ENCODE results near the gene PRSS8. TPM values are rescaled to one million over a fixed set of nuclear protein-coding genes. Genes with fewer than 3 reads are reported as not detected.

The PRSS8 gene
- polyA plus RNA-seq, 1 experiment = not detected

DNA sequence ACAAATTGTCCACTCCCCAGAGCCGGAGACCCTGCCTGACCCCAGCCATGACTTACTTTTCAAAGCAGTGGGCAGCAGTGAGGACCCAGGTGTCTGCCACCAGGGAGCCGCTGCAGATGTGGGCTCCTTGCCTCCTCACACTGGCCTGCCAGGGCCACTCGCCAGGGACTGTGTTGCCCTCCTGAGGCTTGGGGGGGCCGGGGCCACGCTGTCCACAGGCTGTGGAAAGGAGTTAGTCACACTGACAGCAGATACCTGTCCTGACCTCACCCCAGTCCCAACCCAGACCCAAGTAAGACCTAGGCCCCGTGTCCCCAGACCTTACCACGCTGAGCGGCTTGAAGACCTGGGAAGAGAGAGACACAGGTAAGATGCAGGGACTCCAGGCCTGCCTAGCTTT, 48.0 kb downstream of the PRSS8 start:
- H3K27me3 ChIP-seq (ENCODE audit: control insufficient read depth, insufficient read depth, low read length) = no peaks in the 10 kb centered on the region
- no peak for DNase-seq (ENCODE audit: low read depth, low spot score)
- H3K27ac ChIP-seq (ENCODE audit: low read depth, low read length) = no peak overlapping the region
- no peaks in the 10 kb centered on the region; the same call in 1 of the 2 replicates for H3K9me3 ChIP-seq (ENCODE audit: control insufficient read depth, insufficient read depth, low read length)
- TF ChIP-seq, protein P1, sequence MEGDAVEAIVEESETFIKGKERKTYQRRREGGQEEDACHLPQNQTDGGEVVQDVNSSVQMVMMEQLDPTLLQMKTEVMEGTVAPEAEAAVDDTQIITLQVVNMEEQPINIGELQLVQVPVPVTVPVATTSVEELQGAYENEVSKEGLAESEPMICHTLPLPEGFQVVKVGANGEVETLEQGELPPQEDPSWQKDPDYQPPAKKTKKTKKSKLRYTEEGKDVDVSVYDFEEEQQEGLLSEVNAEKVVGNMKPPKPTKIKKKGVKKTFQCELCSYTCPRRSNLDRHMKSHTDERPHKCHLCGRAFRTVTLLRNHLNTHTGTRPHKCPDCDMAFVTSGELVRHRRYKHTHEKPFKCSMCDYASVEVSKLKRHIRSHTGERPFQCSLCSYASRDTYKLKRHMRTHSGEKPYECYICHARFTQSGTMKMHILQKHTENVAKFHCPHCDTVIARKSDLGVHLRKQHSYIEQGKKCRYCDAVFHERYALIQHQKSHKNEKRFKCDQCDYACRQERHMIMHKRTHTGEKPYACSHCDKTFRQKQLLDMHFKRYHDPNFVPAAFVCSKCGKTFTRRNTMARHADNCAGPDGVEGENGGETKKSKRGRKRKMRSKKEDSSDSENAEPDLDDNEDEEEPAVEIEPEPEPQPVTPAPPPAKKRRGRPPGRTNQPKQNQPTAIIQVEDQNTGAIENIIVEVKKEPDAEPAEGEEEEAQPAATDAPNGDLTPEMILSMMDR (IDR thresholded peaks at IDR 0.05; ENCODE audit: low read depth, low read length) = no peak
- POLR2A ChIA-PET = no interaction called here
- CTCF ChIA-PET = no interaction called here
- H3K4me3 ChIP-seq (ENCODE audit: low read depth, low read length) = no peak overlapping the region

DNA sequence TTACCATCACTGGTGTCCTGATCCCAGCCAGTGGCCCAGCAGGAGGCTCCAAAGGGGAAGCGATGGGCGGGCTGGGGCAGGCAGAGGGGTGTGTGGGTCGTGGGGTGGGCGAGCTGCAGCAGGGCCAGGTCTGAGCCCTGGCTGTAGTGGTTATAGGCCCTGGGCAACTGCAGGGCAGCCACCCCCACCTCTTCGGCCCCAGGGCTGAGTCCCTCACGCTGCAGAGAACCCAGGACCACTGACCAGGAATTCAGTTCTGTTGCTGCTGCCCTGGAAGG, 49.0 kb downstream of the PRSS8 start:
- CTCF ChIA-PET = no interaction called here
- no peaks in the 10 kb centered on the region for H3K27me3 ChIP-seq (ENCODE audit: control insufficient read depth, insufficient read depth, low read length)

DNA sequence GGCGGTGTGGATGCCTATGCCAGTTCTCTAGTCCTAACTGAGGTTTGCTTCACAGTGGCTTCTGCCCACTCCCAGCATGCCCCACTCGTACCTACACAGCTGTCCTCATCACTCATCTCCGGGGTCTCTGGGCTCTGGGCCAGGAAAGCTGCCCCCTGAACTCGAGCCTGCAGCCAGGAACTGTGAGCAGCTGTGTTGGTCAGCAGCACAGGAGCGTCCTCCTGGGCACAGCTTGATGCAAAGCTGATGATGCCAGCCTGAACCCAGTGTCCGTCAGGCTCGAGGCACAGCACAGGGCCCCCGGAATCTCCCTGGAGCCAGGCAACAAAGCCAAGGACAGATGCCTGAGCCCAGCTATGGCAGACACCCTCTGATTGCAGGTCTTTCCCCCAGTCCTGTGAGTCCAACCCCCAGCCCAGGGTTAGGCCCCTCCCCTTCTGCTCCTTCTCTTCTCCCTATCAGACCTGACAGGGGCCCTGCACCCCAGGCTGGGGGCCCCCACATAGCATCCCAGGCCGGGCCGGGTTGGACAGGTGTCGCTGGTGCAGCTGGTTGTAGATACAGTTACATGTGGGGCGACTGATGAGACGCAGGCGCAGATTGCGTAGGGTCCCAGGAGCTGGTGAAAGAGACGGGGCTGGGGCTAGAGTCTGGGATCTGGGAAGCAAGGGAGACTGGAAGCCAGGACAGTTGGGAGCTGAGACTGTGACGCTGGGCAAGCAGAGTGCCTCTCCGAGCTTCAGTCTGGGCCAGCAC, 49.5 kb downstream of the PRSS8 start:
- Histone ChIP-seq H3K4me3 (ENCODE audit: low read depth, low read length) (no peak overlapping the region), H3K27me3 (ENCODE audit: control insufficient read depth, insufficient read depth, low read length) (no peaks in the 10 kb centered on the region), H3K9me3 (ENCODE audit: control insufficient read depth, insufficient read depth, low read length) (no peaks in the 10 kb centered on the region; the same call in 1 of the 2 replicates), H3K27ac (ENCODE audit: low read depth, low read length) (no peak overlapping the region)
- ChIA-PET POLR2A (interaction anchor here (1.0 kb wide), 1 partner anchor 12 kb away, joined by 3 read pairs; the partner anchor contains the start of genes ZNF646 and ZNF668), CTCF (no interaction called here)
- TF ChIP-seq, protein P1 (IDR thresholded peaks at IDR 0.05; ENCODE audit: low read depth, low read length) = no peak
- no peak for DNase-seq (ENCODE audit: low read depth, low spot score)

More for the DNA sequence above, 49.0 kb downstream of the PRSS8 start:
- DNase-seq (ENCODE audit: low read depth, low spot score) = no peak
- H3K9me3 ChIP-seq (ENCODE audit: control insufficient read depth, insufficient read depth, low read length) = no peaks in the 10 kb centered on the region; the same call in 1 of the 2 replicates
- TF ChIP-seq, protein P1 (IDR thresholded peaks at IDR 0.05; ENCODE audit: low read depth, low read length) = no peak
- no peak overlapping the region for H3K27ac ChIP-seq (ENCODE audit: low read depth, low read length)
- POLR2A ChIA-PET = interaction anchor here (1.0 kb wide), 1 partner anchor 12 kb away, joined by 3 read pairs; the partner anchor contains the start of genes ZNF646 and ZNF668
- H3K4me3 ChIP-seq (ENCODE audit: low read depth, low read length) = no peak overlapping the region

DNA sequence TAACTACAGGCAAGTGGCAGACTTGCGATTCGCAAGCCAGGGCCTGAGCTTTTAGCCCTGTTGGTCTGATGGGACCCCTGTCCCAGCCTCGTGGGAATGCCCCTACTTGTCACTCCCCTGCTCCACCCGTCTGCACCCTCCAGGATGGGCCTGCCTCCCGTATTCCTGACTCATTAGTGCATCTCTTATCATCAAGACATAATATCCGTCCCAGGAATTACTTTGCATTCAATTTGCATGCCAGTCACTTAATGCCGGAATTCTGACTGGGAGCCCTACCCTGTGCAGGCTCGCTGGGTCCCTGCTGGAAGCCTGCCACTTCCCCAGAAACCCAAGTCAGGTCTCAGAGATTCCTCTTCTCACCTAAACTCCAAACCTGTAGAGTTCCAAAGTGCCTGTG, 50.1 kb downstream of the PRSS8 start:
- TF ChIP-seq, protein P1 (IDR thresholded peaks at IDR 0.05; ENCODE audit: low read depth, low read length) = no peak
- CTCF ChIA-PET = no interaction called here

DNA sequence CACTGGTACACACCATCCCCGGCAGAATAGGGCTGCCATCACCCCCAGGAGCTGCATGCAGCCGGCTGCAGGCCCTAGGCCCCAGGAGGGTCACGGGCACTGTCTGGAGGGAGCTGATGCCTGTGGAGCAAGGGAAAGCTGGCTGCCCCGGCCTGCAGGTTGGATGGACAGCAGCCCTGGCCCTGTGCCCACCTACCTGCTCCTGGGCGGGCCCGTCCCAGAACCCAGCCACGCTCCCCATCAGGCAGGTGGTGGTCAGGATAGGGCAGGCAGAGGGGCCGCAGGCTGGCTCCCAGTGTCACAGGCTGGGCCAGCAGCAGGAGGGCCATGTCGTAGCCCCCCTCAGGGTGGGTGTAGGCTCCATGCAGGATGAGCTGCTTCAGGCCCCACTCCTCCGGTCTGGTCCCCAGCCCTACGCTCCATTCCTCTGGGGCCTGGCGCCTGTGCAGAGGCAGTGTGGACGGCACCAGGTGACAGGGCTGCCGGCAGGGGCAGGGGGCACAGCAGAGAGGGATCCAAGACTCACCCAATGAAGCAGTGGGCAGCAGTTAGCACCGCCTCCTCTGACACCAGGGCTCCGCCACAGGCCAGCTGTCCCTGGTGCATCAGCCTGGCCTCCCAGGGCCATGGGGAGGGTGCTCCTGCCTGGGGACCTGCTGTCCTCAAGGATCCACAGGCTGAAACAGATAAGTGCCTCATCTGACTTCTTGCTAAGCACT, 50.8 kb downstream of the PRSS8 start:
- DNase-seq (ENCODE audit: low read depth, low spot score) = no peak
- Histone ChIP-seq H3K27ac (ENCODE audit: low read depth, low read length) (no peak overlapping the region), H3K4me3 (ENCODE audit: low read depth, low read length) (no peak overlapping the region), H3K9me3 (ENCODE audit: control insufficient read depth, insufficient read depth, low read length) (no peaks in the 10 kb centered on the region; the same call in 1 of the 2 replicates), H3K27me3 (ENCODE audit: control insufficient read depth, insufficient read depth, low read length) (no peaks in the 10 kb centered on the region)
- POLR2A ChIA-PET = interaction anchor here (1.0 kb wide), 1 partner anchor 96 kb away, joined by 3 read pairs; no protein-coding TSS in a partner anchor
- CTCF ChIA-PET = interaction anchor here (0.8 kb wide), 1 partner anchor 58 kb away, joined by 3 read pairs; no protein-coding TSS in a partner anchor
- TF ChIP-seq, protein P1 (IDR thresholded peaks at IDR 0.05; ENCODE audit: low read depth, low read length) = no peak

More for the DNA sequence above, 50.1 kb downstream of the PRSS8 start:
- DNase-seq (ENCODE audit: low read depth, low spot score) = no peak
- Histone ChIP-seq H3K27me3 (ENCODE audit: control insufficient read depth, insufficient read depth, low read length) (no peaks in the 10 kb centered on the region), H3K4me3 (ENCODE audit: low read depth, low read length) (no peak overlapping the region), H3K27ac (ENCODE audit: low read depth, low read length) (no peak overlapping the region), H3K9me3 (ENCODE audit: control insufficient read depth, insufficient read depth, low read length) (no peaks in the 10 kb centered on the region; the same call in 1 of the 2 replicates)
- POLR2A ChIA-PET = interaction anchor here (1.0 kb wide), 2 partner anchors 11 to 95 kb away, joined by 3 read pairs; partner anchors contain the start of genes ZNF646 and ZNF668

Data from AG04450 (cell line).